HG02588 (cell line): ENCODE data around the gene CREB3L2.
"Not testable (repeated sequence)": the region's sequence is repeated elsewhere in the genome, so short reads cannot be mapped to it uniquely, and the experiment has no call there.

Source experiments
- ATAC-seq: cut with Tn5 transposase; IDR thresholded peaks from one replicate; pipeline ENCODE4 v1.9.1; 2021; ENCODE audit warnings: mild to moderate bottlenecking, moderate library complexity; ENCODE audit not compliant: unreplicated experiment

Gene CREB3L2

DNA sequence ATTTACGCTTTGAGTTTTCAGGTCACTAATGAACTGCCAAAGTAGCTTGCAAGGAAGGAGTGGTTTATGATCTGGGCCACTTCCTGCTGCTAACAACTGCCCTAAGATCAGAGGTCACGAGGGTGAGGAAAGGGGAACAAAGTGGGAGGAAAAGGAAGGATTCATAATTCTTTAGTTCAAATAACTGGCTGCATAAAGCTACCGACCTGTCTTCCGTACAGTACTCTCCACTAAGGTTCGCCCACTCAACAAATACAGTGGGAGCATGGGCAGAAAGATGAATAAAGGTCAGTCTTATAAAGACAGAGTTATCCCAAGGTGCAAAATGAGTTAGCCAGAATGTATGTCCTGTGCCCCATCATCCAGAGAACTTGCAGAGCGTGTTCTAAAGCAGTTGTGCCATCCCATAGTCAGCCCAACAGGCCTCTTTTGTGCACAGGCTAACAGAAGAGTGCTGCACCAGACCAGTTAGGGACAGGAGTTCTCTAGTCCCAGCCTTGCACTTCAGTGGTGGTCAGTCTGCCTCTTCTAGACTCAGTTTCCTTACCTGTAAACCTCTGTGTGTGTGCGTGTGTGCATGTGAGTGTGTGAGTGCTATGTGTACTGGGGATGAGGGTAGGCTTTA, 65.9 kb downstream of the CREB3L2 start:
- no peak for ATAC-seq

DNA sequence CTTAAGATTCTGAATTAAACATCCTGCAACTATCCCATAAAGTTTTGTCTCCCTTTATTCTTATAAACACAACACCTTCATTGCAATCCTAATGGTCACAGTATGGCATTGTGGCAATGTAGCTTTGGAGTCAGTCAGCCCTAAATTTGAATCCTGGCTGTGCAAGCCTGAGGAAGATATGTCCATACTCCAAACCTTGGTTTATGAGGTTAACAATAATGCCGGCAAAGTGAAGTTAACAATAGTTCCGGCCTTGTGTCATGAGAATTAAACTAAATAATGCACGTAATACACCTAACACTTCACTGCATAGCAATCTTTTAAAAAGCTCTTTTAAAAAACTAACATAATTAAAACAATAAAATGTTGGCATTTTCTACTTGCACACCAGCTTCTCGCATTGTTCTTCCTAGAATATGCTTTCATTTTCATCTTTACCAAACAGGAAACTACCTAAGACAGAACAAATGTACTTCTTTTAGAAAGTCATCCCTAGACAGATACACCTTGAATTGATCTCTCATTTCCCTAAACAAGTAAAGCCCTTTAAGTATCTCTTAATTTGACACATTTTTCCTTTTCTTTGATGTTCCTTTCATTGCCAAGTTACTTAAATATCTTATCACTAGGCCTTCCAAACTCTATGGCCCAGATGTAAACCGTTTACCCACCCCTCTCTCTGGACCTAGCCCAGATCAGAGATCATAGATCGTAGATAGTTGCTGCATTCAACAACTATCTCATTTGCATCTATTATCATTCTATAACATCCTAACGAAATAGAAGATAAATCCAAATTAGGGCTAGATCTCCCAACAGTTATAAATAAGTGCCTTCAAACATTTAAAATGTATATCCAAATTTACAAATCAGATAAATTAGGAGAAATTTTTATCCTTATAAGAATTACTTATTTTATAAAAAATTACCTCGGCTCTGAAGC, 66.7 kb downstream of the CREB3L2 start:
- ATAC-seq: peak; percentile 86

DNA sequence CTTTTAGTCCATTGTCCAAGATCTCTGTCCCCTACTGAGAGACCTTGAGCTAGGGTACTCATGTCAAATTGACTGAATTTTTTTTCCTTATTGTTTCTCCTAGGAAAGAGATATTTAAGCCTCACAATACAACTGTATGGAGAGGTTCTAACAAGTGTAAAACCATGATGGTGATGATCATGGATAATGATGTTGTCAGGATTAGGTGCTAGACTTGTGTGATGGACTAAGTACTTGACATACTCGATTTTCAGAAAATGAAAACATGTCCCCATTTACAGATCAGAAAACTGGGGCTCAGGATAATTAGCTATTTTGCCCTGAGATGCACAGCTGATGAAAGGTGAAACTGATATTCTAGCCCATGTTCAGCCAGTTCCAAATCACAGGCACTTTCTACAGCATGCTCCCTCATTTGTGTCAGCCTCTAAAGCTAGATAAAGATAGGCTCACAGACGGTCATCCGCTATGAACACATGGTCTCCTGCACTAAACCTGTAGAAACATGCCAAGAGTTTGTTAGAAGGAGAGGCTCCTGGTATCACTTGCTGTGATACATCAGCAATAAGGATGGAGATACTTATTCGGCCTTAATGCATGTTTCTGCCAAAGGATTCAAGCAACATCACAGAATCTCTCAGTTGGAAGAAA, 67.6 kb downstream of the CREB3L2 start:
- no peak for ATAC-seq

DNA sequence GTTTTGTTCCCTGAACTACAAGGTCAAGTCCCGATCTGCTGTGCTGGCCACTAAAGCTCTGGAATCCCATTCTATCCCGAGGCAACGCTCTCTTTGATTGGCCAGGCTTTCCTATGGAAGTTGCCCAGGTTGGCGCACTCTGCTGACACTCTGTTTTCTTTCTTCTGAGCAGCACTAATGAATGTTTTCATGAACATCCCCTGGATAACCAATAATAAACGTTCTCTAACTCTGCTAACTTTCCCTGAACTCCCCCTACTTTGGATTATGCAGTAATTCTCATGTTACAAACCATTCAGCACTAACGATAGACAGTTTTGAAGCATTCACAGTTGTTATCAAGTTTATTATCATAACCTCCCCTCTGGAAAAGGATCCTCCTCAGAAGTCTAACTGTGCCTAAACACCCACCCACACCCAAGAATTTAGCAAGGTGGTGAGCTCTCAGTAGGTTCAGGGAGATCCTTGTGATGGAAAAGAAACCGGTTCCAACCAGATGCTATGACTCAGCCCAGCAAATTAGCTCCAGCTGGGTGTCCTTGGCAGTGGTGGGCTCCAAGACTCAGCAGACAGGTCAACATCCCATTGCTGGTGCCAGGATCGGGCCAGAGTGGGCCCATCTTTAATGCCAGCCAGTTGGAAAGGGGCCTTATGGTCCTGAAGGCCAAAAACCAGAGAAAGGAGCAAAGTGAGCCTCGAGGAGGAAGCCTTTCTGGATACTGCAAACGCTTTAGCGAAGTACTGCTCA, 68.4 kb downstream of the CREB3L2 start:
- ATAC-seq: no peak

DNA sequence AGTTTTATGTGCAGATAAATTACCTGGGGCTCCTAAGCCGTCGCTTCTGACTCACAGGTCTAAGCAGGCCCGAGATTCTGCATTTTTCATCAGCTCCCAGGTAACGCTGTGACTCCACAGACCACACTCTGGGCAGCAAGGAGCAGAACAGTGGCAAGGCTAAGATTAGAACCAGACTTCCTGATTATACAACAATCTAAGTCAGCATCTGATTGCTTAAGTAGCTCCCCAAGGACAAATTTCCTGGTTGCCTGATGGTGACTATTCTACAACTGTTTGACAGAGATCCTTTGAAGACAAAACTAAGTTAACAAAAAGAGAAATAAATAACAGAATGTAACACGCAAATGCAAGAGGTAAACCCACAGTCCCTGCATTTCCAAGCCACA, 69.0 kb downstream of the CREB3L2 start:
- no peak for ATAC-seq

DNA sequence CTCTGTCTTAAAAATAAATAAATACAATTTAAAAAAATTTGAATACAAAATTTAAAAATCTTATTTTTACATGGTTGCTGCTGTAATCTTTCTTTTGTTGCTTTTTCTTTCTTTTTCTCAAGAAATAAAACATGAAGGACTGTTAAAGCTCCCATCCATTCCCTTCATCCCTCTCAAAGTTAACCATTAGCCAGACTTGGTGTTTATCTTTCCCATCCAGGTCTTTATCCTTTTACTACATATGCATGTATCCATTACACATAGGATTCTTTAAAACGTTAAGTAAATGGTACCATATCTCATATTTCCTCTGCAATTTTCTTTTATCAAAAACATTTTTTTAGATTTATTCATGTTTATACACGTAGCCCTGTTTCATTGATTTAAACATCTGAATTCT, 70.1 kb downstream of the CREB3L2 start:
- no peak for ATAC-seq

DNA sequence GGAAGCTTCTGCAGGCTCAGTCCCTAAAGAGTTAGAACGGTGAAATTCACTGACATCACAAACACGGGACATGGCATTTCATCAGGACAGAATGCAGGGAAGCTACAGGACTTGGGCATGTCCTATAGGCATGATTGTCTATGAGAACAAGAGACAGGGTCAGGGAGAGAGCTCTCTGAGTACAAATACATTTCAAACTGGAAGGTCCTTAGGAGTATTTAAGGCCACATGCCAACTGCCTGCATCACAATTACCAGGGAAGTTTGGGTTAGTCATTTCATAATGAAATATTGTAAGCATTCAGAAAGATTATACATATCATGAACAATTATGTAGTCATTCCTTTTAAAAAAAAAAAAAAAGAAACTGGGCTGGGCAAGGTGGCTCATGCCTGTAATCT, 71.3 kb downstream of the CREB3L2 start:
- ATAC-seq: no peak

DNA sequence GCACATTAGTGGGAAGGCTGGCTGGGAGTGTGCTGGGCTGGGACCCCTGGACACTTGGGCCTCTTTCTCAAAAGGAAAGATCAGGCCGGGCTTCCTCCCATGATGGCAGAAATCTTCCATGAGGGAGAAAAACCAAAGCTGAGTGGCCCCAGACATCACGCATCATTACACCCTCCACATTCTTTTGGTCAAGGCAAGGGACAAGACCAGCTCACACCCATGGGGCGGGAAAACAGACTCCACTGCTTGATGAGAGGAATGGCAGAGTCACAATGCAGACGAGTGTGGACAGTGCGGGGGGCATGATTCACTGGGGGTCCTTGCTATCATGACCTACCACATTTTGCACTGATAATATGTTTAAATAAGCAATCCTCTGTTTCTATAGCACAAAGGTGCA, 73.3 kb downstream of the CREB3L2 start:
- ATAC-seq: no peak

DNA sequence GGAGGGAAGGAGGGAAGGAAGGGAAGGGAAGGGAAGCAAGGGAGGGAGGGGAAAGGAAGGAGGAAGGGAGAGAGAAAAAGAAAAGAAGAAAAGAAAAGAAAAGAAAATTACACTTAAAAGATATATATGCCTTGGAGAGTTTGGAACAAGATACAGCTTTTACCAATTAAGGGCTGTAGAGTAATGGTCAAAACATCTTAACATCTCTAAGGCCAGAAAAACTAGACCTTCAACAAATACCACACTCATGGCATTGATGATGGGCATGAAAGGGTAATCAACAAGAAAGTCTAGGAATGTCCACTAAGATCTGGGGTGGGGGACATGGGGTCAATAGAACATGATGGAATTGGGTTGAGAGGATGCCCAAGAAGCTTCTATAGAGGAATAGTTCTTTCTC, 74.5 kb downstream of the CREB3L2 start:
- ATAC-seq: no peak

DNA sequence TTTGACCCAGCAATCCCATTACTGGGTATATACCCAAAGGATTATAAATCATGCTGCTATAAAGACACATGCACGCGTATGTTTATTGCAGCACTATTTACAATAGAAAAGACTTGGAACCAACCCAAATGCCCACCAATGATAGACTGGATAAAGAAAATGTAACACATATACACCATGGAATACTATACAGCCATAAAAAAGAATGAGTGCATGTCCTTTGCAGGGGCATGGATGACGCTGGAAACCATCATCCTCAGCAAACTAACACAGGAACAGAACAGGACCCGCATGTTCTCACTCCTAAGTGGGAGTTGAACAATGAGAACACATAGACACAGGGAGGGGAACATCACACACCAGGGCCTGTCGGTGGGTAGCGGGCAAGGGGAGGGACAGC, 75.7 kb downstream of the CREB3L2 start:
- not testable (repeated sequence) for ATAC-seq

DNA sequence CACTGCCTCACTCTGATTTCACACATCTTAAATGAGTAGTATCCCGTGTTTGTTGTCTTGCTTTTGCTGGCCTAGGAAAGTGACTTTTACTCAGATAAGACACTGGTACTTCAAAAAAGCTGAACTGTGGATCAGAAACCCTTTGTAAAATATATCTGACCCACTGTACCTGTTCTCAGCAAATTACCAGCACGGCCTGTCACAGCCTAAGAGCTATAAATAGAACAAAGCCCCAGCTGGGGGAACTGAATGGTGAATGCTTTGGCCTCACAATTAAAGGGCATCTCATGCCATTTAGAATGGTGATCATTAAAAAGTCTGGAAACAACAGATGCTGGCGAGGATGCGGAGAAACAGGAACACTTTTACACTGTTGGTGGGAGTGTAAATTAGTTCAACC, 76.1 kb downstream of the CREB3L2 start:
- ATAC-seq: no peak

DNA sequence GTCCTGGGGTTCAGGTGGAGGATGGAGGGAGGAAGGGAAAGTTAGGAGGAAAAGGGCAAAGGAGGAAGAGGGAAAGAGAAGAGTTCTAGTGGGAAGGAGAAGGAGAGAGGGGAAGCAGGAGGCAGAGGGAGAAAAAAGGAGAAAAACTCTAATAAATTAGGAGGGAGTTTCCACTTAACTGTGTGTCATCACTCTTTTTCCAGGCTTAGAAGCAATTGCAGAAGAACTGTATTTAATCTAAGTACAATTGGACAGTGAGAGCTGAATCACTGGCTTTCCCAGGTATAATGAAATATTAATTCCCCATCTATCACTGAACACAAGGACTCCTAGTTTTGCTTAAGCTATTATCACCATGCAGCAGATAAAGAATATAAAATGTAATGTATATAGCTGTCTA, 76.8 kb downstream of the CREB3L2 start:
- ATAC-seq: no peak

DNA sequence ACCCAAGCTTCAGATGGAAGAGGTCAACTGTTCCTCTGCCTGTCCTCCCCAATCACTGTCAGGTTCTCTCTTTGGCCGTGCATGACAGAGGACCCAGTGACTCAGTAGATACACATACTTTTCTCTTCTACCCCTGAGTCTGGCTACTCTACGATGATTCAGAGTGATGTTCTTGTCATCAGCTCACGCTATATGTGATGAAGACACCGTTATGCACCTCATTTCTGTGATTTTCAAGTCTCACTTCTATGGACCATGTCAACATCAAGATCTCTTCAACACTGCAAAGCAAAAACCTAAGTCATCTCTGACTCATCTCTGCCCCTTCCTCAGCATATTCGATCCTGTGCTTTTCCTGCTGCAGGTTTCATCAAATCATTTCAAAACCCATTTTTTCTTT, 78.5 kb downstream of the CREB3L2 start:
- no peak for ATAC-seq

DNA sequence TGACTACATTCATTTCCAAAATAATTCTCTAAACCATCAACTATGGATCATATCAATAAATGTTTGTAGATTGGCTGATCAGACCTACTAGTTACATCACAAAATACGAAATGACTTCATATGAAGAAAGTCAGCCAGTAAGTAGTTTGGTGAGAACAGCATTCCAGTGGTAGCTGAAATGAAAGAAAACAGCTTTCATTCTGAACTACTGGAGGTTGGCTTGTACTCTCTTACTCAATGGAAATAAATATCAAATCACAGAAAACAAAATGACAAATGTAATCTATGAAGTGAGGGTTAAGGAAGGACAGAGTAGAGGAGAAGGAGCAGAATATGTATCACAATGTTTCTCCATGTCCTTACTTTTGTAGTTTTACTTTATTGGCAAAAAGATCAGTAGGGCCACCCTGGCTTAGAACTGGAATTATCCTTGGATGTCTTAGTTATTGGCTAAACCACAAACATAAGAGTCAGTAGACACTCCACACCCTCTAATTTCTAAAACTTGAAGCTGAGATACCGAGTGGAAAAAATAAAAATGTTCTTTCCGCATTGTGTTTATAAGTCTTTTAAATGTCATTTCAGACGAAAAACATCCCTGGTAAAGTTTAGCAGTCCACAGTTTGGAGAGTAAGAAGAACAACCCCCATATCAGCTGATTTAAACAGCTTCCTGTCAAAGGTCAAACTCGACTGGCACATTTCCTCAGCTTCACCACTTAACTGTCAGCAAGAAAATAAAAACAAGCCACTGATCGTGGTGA, 81.1 kb downstream of the CREB3L2 start:
- no peak for ATAC-seq

DNA sequence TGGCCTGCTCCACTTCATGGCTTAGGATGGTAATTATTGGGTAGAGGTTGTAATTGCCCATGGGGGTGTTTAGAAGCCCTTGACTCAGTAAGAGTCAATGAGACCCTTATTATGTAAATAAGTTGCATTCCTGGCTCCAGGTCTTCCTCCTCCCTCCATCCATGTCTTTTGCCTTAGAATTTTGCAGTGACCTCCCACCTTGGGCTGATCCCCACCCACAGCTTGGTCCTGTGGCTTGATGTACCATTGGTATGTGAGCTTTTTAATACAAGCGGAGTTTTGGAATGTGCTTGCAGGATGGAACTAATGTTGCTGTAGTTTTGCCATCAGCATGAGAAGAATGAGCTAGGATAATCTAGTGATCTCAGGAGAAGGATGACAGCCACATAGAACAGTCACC, 81.9 kb downstream of the CREB3L2 start:
- ATAC-seq: no peak

DNA sequence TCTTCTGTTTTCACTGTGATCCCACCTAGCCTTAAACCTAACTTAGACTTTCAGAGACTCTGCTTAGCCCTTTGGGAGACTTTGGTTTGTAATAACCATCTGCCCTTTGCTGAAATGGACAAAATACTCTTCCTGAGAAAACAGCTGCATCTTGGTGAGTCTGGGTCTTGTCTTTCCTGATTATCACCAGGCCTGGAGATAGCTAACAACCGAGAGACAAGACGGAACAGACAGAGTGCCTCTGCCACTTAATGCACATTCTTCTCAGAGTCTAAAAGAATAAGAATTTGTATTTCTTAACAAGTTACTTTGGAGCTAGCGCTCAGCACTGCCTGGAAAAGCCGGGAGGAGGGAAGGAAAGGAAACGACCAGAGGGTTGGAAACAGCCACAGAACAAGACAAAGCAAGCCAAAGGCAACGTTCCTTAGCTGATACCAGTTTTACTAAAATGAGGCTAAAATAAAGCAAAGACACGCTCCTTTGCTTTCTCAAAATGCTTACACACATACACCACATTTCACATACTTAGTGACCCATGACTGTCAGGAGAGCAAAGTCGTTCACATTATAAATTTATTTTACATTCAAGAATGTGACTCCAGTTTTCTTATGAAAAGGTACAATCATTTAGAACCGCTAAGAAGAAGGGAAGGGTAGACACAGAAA, 84.8 kb downstream of the CREB3L2 start:
- ATAC-seq: no peak

DNA sequence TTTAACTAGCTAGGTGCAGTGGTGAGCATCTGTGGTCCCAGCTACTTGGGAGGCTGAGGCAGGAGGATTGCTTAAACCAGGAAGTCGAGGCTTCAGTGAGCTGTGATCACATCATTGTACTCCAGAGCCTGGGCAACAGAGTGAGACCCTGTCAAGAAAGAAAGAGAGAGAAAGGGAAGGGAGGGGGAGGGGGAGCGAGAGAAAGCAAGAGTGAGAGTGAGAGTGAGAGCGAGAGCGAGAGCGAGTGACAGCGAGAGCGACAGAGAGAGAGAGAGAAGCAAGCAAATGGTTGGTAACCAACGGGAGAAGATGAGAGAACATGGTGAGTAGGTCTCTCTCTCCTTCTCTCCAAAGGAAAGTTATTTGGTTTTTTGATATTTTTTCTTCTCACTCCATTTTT, 85.3 kb downstream of the CREB3L2 start:
- ATAC-seq: no peak

DNA sequence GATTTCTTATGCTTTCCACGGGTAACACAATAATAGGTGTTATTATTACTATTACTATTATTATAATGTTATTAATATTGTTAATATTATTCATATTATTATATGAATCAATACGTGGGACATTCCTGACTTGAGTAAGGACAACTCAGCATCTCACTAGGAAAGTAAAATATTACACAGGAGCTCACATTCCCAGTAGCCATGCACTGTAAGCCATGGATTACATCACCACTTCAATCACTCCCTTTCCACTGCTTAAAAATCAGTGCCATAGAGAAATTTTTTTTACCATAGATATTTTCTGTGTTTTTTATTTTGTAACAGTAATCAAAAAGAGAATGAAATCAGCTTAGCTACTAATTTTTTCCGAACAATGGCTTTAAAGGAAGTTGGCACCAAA, 86.6 kb downstream of the CREB3L2 start:
- no peak for ATAC-seq

DNA sequence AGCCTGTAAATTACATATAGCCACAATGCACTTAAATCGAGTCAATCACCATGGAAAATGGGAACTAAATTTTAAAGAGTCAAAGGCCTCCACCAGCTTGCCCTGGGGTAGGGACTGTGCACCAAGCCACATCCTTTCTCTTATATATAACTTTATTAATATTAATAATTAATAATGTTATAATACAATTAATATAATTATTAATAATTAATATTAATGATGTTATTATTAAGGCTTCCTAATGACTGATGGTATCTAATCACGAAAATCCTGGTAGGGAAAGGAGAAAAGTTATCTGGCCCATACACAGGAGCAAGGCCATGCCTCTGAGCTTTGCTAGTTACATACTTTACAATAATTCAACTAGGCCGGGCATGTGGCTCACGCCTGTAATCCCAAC, 87.9 kb downstream of the CREB3L2 start:
- ATAC-seq: no peak

DNA sequence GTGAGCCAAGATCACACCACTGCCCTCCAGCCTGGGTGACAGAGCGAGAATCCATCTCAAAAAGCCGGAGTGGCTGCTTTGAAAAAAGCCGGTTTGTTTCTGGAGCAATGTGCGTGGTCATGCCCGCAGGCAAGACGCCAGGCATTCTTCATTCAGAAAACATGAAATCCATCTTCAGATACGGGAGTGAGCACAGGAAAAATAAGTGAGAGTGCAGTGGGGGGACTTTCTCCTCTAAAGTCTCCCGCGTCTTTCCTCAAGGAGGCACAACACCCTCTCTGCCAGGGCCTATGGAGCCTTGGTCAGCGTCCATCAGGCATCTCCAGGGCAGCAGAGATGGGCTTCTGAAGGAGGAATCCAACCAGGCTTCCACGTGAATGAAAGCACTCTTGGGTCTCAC, 92.8 kb downstream of the CREB3L2 start:
- no peak for ATAC-seq
